K562 (cell line): ENCODE data around the gene ARHGAP22. TPM values are rescaled to one million over a fixed set of nuclear protein-coding genes. Genes with fewer than 3 reads are reported as not detected.

Experiments used
- CHD1 ChIP-seq: fragments of 200-600 bp; sonication (generic); IDR thresholded peaks from one replicate; pipeline ENCODE4 v1.6.1; 2012; ENCODE audit warnings: mild to moderate bottlenecking, moderate library complexity, low read length, inconsistent platforms
- DNMT1 ChIP-seq: fragments of 450-650 bp; IDR thresholded peaks from 2 replicates; pipeline ENCODE4 v1.6.1; 2016; ENCODE audit warnings: antibody characterized with exemption, mild to moderate bottlenecking
- MCM7 ChIP-seq, 2 experiments: fragments of 450-650 bp; IDR thresholded peaks; 2 replicates each; pipeline ENCODE4 v1.6.1; 2016 to 2018
- MGA ChIP-seq: fragments of 450-650 bp; IDR thresholded peaks from 2 replicates; pipeline ENCODE4 v1.6.1; 2016; ENCODE audit warnings: mild to moderate bottlenecking, moderate library complexity
- NR3C1 ChIP-seq: sonication (generic); formaldehyde crosslinking; IDR thresholded peaks from 2 replicates; pipeline ENCODE4 v1.8.1; 2022; ENCODE audit warnings: missing genetic modification reagents
- POLR2AphosphoS2 ChIP-seq: IDR thresholded peaks from 2 replicates; pipeline ENCODE4 v1.6.1; 2012; ENCODE audit warnings: low read length, improper control_type of control experiment
- PREB ChIP-seq: sonication (generic); formaldehyde crosslinking; IDR thresholded peaks from 2 replicates; pipeline ENCODE4 v1.8.1; 2023; ENCODE audit warnings: mild to moderate bottlenecking, missing genetic modification reagents
- RAD51 ChIP-seq: fragments of 450-650 bp; IDR thresholded peaks from 2 replicates; pipeline ENCODE4 v1.7.1; 2016; ENCODE audit warnings: low read depth, mild to moderate bottlenecking, borderline replicate concordance
- SIX5 ChIP-seq, 2 experiments: IDR thresholded peaks; 2 replicates each; pipeline ENCODE4 v1.6.1; 2011; ENCODE audit warnings: low read length in 2 of 2, borderline replicate concordance in 1 of 2, low read depth in 1 of 2, mild to moderate bottlenecking in 1 of 2, moderate library complexity in 1 of 2; ENCODE audit not compliant: insufficient read depth in 1 of 2
- SMARCE1 ChIP-seq: fragments of 450-650 bp; IDR thresholded peaks from 2 replicates; pipeline ENCODE4 v1.7.1; 2016; ENCODE audit warnings: mild to moderate bottlenecking
- ZNF133 ChIP-seq: fragments of 250-450 bp; sonication (Bioruptor Pico); IDR thresholded peaks from 2 replicates; pipeline ENCODE4 v1.4.0; 2020; ENCODE audit warnings: mild to moderate bottlenecking
- ZNF384 ChIP-seq: IDR thresholded peaks from 2 replicates; pipeline ENCODE4 v1.6.1; 2012; ENCODE audit warnings: low read depth, low read length, improper control_type of control experiment
- ZSCAN29 ChIP-seq: fragments of 450-650 bp; IDR thresholded peaks from 2 replicates; pipeline ENCODE4 v1.6.1; 2017
- polyA plus RNA-seq, 8 experiments: library from polyadenylated mRNA; depleted of rRNA in 4 of 8; stranded (reverse) in 5 of 8; unstranded in 3 of 8; fragments of >200 nt; fragmentation: Nextera tagmentation in 2 of 8; fragmentation: Illumina TruSeq in 1 of 8; extraction: Ambion mirVana in 2 of 8; extraction: Trizol in 1 of 8; gene quantifications; 2 replicates each; pipeline versions ENCODE4 v1.2.1 to v1.2.3, GENCODE V29; 2011 to 2014; ENCODE audit warnings: inconsistent platforms in 1 of 8, missing spikeins in 1 of 8
- total RNA-seq, 7 experiments: library from RNA; depleted of rRNA in 6 of 7; stranded (reverse); fragments of >200 nt in 6 of 7; fragmentation: Illumina TruSeq in 2 of 7; extraction: Trizol in 2 of 7; gene quantifications; 2 replicates each; pipeline versions ENCODE4 v1.2.1 to v1.2.3, GENCODE V29; 2011 to 2021; ENCODE audit warnings: low replicate concordance in 1 of 7

ARHGAP22 gene
- total and polyA plus RNA-seq, 9 of the 15 experiments (the other 6 are each of a cell fraction or from before 2014, with no cell fraction given): 1.3 to 28.1 (median 12.7) TPM

DNA sequence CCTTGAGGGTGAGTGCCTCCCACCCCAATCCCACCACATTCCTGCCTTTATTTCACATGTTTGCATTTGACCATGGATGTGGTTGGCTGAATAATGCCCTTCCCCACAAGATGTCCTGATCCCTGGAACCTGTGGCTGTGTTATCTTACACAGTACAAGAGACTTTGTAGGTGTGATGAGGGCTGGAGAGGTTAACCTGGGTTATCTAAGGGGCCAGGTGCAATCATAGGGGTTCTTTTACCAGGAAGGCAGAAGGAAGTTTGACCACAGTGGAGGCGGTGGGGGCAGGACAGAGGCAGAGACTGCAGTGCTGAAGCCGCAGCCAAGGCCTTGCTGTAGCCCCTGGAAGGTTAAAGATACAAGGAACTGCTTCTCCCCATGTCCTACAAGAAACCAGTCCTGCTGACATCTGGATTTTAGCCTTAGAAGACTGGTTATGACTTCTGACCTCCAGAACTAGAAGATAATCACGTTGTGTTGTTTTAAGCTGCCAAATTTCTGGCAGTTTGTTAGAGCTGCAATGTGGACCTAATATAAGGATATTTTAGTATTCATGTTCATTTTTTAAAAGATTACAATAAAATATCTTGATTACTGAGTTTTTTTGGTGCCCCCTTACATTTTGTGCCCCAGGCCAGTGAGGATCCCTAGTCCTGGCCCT, 136.6 kb downstream of the ARHGAP22 start (continued):
- TF ChIP-seq MGA (no peak), DNMT1 (no peak), MCM7 (IDR thresholded peaks at IDR 0.05) (no peak), ZNF384 (no peak), ZSCAN29 (no peak), NR3C1 (CRISPR knock-in tag) (no peak), POLR2AphosphoS2 (no peak), CHD1 (no peak), PREB (no peak), ZNF133 (CRISPR knock-in tag) (no peak), SMARCE1 (peak; percentile 84), RAD51 (no peak; the same call in 1 of the 2 replicates), SIX5 (IDR thresholded peaks at IDR 0.05; ENCODE audit: borderline replicate concordance in 1 of 2, insufficient read depth in 1 of 2, low read depth in 1 of 2, low read length in 2 of 2) (no peak)
